Activated naive CD4-positive, alpha-beta T cell (primary cell): ENCODE data around the gene KRTAP4-8.
"Not testable (repeated sequence)": the region's sequence is repeated elsewhere in the genome, so short reads cannot be mapped to it uniquely, and the experiment has no call there.

Source experiments
- DNase-seq, 4 experiments: peaks; one replicate each; lab custom pipeline; 2025; lab: John Stamatoyannopoulos, UW

Gene KRTAP4-8

GRCh38 chr17:41065016-41065689, 32.8 kb downstream of the KRTAP4-8 start:
- DNase-seq: not testable (repeated sequence)

GRCh38 chr17:41064301-41064700, 33.6 kb downstream of the KRTAP4-8 start:
- DNase-seq: no peak

DNA sequence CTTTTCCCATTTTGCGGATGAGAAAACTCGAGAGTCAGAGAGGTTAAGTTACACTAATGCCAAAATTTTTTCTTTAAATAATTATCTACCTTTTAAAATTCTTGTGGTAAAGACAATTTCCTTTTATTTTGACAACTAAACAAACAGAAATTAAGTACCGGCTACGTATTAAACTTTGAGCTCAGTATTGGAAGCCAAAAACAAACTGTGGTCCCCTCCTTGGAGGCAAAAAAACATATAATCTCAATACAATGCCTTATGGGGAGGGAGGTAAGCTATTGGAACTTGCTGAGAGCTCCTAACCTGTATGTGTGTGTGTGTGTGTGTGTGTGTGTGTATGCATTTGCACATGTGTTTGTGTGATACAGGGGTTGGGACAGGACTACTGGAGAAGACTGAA, 34.5 kb downstream of the KRTAP4-8 start:
- DNase-seq: no peak

GRCh38 chr17:41061964-41062363, 36.0 kb downstream of the KRTAP4-8 start:
- DNase-seq: no peak

DNA sequence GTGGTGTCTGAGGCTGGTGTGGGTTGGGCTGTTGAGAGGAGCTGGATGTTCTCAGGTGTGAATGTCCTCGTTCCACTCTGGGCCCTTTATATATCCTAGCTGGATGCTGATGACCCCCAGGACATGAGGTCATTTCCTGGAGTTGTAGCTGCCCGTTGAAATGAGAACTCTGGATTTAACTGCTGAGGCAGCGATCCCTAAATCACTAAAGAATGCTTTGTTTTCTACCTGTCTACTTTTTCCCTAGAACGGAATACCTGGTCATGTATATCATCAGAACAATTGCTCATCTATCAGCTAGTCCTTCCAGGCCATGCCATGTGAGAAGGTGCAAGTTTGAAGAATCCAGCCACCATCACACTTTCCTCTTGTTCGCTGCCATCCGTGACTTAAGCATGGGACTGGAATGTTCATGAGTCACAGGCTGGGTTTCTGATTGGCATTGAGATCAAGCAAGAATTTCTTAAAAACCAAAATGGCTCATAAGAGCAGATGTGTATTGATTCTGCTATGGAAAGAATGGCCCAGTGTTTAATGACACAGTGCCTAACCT, 37.8 kb downstream of the KRTAP4-8 start, which contains the start of gene KRTAP2-3:
KRTAP2-3 (minus strand) TSS at position 63 of the 553 bp plus-strand sequence. CDS start 64 bp downstream, outside the sequence.
- no peak for DNase-seq

GRCh38 chr17:41059276-41060051, 38.5 kb downstream of the KRTAP4-8 start:
- not testable (repeated sequence) for DNase-seq

GRCh38 chr17:41058741-41059140, 39.2 kb downstream of the KRTAP4-8 start:
- no peak for DNase-seq

GRCh38 chr17:41057547-41057946, 40.4 kb downstream of the KRTAP4-8 start:
- DNase-seq: no peak

DNA sequence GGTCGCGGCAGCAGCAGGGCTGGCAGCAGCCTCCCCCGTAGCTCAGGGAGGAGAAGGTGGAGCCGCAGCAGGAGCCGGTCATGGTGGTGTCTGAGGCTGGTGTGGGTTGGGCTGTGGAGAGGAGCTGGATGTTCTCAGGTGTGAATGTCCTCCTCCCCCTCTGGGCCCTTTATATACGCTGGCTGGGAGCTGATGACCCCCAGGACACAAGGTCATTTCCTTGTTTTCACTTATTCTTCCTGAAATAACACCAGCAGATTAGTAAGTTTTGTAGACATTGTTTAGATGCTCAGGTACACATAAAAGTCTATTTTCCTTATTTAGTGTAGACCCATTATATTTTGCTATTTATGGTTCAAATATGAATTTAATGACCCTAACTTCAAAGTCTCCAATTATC, 42.8 kb downstream of the KRTAP4-8 start, which contains the start of gene KRTAP2-2:
KRTAP2-2 (minus strand) TSS at position 101 of the 400 bp plus-strand sequence; CDS start at position 82, 19 bp downstream.
- DNase-seq: not testable (repeated sequence)

- DNase-seq: not testable (repeated sequence)
Observed at GRCh38 chr17:41054556-41054955, 43.4 kb downstream of the KRTAP4-8 start.

GRCh38 chr17:41054025-41054424, 43.9 kb downstream of the KRTAP4-8 start:
- no peak for DNase-seq

DNA sequence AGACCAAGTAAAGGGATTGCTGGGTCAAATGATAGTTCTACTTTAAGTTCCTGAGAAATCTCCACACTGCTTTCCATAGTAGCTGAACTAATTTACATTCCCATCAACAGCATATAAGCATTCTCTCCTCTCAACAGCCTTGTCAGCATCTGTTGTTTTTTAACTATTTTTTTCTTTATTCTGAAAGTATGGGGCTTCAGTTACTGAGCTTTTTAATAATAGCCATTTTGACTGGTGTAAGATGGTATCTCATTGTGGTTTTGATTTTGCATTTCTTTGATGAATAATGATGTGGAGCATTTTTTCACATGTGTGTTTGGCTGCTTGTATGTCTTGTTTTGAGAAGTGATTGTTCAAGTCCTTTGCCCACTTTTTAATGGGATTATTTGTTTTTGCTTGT, 45.4 kb downstream of the KRTAP4-8 start:
- no peak for DNase-seq

DNA sequence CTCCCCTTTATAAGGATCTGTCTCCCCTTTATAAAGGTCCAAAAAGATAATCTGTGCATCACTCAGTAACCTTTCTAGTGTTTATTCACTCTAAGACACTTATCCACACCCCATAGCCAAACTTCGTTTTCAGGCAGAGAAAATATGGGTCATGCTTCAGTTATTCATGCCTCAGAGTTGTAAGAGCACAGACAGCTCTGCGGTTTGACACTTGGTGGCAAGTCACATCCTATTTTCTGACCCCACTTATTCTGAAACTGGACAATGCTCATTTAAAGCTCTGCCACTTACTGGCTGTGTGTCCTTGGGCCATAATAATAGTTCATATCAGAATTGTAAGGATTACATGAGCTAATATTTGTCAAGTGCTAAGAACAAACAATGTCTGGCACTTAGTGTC, 48.8 kb downstream of the KRTAP4-8 start:
- DNase-seq: no peak

DNA sequence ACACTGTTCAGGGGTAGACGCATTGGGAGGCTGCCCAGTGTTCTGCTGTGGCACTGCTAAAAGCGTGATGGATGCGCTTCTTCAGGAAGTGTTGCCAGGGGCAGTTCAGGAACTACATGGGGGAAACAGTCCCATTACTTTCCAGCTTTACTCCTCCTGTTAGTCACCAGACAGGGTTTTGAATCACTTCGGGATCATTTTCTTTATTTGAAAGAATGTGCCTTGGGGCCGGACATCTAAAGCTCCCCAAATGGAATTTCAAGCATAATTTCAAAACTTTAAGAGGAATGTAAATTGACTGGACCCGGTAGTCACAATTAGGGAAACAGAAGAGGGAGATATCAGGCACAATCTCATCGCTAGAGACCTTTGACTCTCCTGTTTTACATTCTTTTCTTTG, 49.5 kb downstream of the KRTAP4-8 start:
- DNase-seq: no peak
